Muscle layer of duodenum (tissue), 2 donors: Measurements from ENCODE around the gene C2CD3.

ENCODE experiments used
- H3K27ac ChIP-seq: one replicate; pipeline ENCODE4 v1.7.0; 2013; ENCODE audit warnings: mild to moderate bottlenecking, low read length
- H3K27me3 ChIP-seq: one replicate; pipeline ENCODE4 v1.7.0; 2013; ENCODE audit warnings: low read depth, mild to moderate bottlenecking, control low read depth, low read length
- H3K36me3 ChIP-seq, 2 donors: one replicate each; pipeline ENCODE4 v1.7.0; 2013; ENCODE audit warnings: low read length in 2 of 2, control low read depth in 1 of 2, mild to moderate bottlenecking in 1 of 2; ENCODE audit not compliant: insufficient read depth in 2 of 2, control insufficient read depth in 1 of 2
- H3K4me1 ChIP-seq, 2 donors: one replicate each; pipeline ENCODE4 v1.7.0; 2013; ENCODE audit warnings: low read length in 2 of 2, mild to moderate bottlenecking in 2 of 2, control low read depth in 1 of 2, moderate library complexity in 1 of 2; ENCODE audit not compliant: insufficient read depth in 2 of 2, control insufficient read depth in 1 of 2
- H3K4me3 ChIP-seq, 2 donors: one replicate each; pipeline ENCODE4 v1.7.0; 2013; ENCODE audit warnings: low read length in 2 of 2, low read depth in 1 of 2, mild to moderate bottlenecking in 1 of 2
- H3K9me3 ChIP-seq, 2 donors: one replicate each; pipeline ENCODE4 v1.7.0; 2013; ENCODE audit warnings: low read length in 2 of 2, control low read depth in 1 of 2, mild to moderate bottlenecking in 1 of 2; ENCODE audit not compliant: control insufficient read depth in 1 of 2
- donor health status: healthy.

The C2CD3 gene

GRCh38 chr11:74057249-74058151, 113.3 kb downstream of the C2CD3 start:
- H3K4me1 ChIP-seq, result no peaks in the 10 kb centered on the region
- H3K27ac ChIP-seq, result no peak overlapping the region
- H3K9me3 ChIP-seq, result no peaks in the 10 kb centered on the region
- H3K36me3 ChIP-seq, result peaks cover 5 to 11% of the 10 kb centered on the region in 2 donors
- no peaks in the 10 kb centered on the region for H3K27me3 ChIP-seq
- no peak overlapping the region for H3K4me3 ChIP-seq

- Histone ChIP-seq H3K4me3 (no peak overlapping the region), H3K27ac (no peak overlapping the region), H3K4me1 (no peaks in the 10 kb centered on the region), H3K27me3 (no peaks in the 10 kb centered on the region), H3K9me3 (no peaks in the 10 kb centered on the region), H3K36me3 (peaks cover 5 to 14% of the 10 kb centered on the region in 2 donors)
Observed at GRCh38 chr11:74055938-74056337, 114.9 kb downstream of the C2CD3 start.

GRCh38 chr11:74050465-74050864, 120.3 kb downstream of the C2CD3 start:
- Histone ChIP-seq H3K27ac (no peak overlapping the region), H3K27me3 (no peaks in the 10 kb centered on the region), H3K4me1 (no peaks in the 10 kb centered on the region), H3K36me3 (peaks cover 28 to 39% of the 10 kb centered on the region in 2 donors), H3K4me3 (no peak overlapping the region), H3K9me3 (no peaks in the 10 kb centered on the region)

- H3K36me3 ChIP-seq, result peaks cover 28 to 45% of the 10 kb centered on the region in 2 donors
- H3K27ac ChIP-seq, result no peak overlapping the region
- no peaks in the 10 kb centered on the region for H3K9me3 ChIP-seq
- H3K4me3 ChIP-seq, result no peak overlapping the region
- no peaks in the 10 kb centered on the region for H3K4me1 ChIP-seq
- no peaks in the 10 kb centered on the region for H3K27me3 ChIP-seq
Observed at GRCh38 chr11:74048993-74049392, 121.8 kb downstream of the C2CD3 start.

GRCh38 chr11:74044538-74044937, 126.3 kb downstream of the C2CD3 start:
- Histone ChIP-seq H3K36me3 (peaks cover 31 to 53% of the 10 kb centered on the region in 2 donors), H3K27ac (no peak overlapping the region), H3K27me3 (no peaks in the 10 kb centered on the region), H3K9me3 (no peaks in the 10 kb centered on the region), H3K4me3 (no peak overlapping the region), H3K4me1 (no peaks in the 10 kb centered on the region)

- H3K27me3 ChIP-seq, result no peaks in the 10 kb centered on the region
- no peak overlapping the region for H3K27ac ChIP-seq
- H3K4me3 ChIP-seq, result no peak overlapping the region
- no peaks in the 10 kb centered on the region for H3K9me3 ChIP-seq
- peaks cover 29 to 59% of the 10 kb centered on the region in 2 donors for H3K36me3 ChIP-seq
- H3K4me1 ChIP-seq, result no peaks in the 10 kb centered on the region
Observed at GRCh38 chr11:74043450-74043849, 127.4 kb downstream of the C2CD3 start.

GRCh38 chr11:74037309-74037708, 133.5 kb downstream of the C2CD3 start:
- Histone ChIP-seq H3K27ac (no peak overlapping the region), H3K9me3 (no peaks in the 10 kb centered on the region), H3K4me3 (no peak overlapping the region), H3K36me3 (peaks cover 45 to 71% of the 10 kb centered on the region in 2 donors), H3K27me3 (no peaks in the 10 kb centered on the region), H3K4me1 (no peaks in the 10 kb centered on the region)

GRCh38 chr11:74035264-74035663, 135.5 kb downstream of the C2CD3 start:
- H3K9me3 ChIP-seq, result no peaks in the 10 kb centered on the region
- no peak overlapping the region for H3K4me3 ChIP-seq
- no peak overlapping the region for H3K27ac ChIP-seq
- H3K4me1 ChIP-seq, result no peaks in the 10 kb centered on the region
- peaks cover 36 to 68% of the 10 kb centered on the region in 2 donors for H3K36me3 ChIP-seq
- H3K27me3 ChIP-seq, result no peaks in the 10 kb centered on the region

GRCh38 chr11:74033046-74033445, 137.8 kb downstream of the C2CD3 start:
- no peak overlapping the region for H3K27ac ChIP-seq
- peaks cover 29 to 56% of the 10 kb centered on the region in 2 donors for H3K36me3 ChIP-seq
- H3K9me3 ChIP-seq, result no peaks in the 10 kb centered on the region
- no peaks in the 10 kb centered on the region for H3K27me3 ChIP-seq
- H3K4me3 ChIP-seq, result no peak overlapping the region
- H3K4me1 ChIP-seq, result no peaks in the 10 kb centered on the region

- H3K27ac ChIP-seq, result no peak overlapping the region
- peaks cover 21 to 39% of the 10 kb centered on the region in 2 donors for H3K36me3 ChIP-seq
- H3K27me3 ChIP-seq, result no peaks in the 10 kb centered on the region
- H3K4me1 ChIP-seq, result no peaks in the 10 kb centered on the region
- H3K9me3 ChIP-seq, result no peaks in the 10 kb centered on the region
- H3K4me3 ChIP-seq, result no peak overlapping the region
Observed at GRCh38 chr11:74030723-74031676, 139.8 kb downstream of the C2CD3 start.

DNA sequence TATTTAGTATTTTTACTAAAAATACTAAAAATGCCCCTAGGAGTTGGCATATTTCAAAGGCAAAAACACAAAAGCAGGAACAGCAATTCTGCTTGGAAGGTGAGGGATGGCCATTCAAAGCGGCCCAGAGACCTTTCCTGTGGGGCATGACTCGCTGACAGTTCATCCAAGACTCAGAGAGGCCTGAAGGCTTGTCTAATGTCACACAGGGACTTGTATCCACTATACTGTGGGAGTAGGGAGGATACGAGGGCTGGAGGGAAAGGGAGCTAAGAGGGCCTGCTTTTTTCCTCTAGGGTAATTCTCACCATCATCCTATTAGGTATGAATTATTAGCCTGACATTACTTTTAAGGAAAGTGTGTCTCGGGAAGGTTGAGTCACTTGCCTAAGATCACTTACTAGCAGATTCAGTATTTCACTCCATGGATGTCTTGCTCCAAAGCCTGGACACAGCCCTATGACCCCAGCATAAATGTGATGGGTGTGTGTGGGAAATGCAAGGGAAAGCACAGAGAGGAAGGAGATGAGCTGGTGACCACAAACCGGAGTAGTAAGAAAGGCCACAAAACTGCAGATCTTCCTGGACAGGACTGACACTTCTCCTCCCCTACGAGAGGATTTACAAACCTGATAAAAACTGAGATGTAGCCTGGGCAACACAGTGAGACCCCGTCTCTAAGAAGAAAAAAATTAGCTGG, 145.2 kb downstream of the C2CD3 start:
- Histone ChIP-seq H3K36me3 (peaks cover 6 to 15% of the 10 kb centered on the region in 2 donors), H3K4me1 (no peaks in the 10 kb centered on the region), H3K9me3 (no peaks in the 10 kb centered on the region), H3K27me3 (no peaks in the 10 kb centered on the region), H3K27ac (no peak overlapping the region), H3K4me3 (no peak overlapping the region)
